GM19025 (cell line): ENCODE measurements around the gene EFCAB6.

Experiments used
- ATAC-seq: cut with Tn5 transposase; IDR thresholded peaks from one replicate; pipeline ENCODE4 v1.9.1; 2021; ENCODE audit warnings: mild to moderate bottlenecking, low read depth, moderate library complexity; ENCODE audit not compliant: unreplicated experiment

EFCAB6 gene

DNA sequence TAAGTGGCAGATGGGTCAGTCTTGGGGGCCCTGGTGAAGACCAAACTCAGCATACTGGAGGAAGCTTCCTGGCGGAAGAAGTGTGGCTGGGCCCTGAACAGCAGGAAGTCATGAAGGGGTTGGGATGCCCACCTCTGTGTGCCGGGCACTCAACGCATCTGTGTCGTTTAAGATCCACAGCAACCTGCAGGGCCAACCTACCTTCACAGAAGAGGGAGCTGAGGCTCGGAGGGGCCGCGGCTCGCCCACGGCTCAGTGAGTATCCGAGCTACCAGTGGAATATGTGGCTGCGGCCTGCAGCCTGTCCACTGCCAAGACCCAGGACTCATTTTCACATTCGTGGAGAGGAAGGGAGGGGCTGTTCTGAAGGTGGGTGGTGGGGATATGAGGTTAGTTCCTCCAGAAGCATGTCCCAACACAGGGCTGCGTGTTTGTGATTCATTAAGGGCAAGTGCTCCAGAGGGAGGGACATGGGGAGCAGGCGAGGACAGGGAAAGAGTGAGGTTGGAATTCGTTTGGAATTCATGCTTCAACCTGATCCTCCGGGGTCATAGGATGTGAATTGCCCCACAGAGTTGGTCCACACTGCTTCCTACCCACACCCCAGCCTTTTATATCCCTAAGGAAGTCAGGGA, 300.7 kb downstream of the EFCAB6 start:
- no peak for ATAC-seq

DNA sequence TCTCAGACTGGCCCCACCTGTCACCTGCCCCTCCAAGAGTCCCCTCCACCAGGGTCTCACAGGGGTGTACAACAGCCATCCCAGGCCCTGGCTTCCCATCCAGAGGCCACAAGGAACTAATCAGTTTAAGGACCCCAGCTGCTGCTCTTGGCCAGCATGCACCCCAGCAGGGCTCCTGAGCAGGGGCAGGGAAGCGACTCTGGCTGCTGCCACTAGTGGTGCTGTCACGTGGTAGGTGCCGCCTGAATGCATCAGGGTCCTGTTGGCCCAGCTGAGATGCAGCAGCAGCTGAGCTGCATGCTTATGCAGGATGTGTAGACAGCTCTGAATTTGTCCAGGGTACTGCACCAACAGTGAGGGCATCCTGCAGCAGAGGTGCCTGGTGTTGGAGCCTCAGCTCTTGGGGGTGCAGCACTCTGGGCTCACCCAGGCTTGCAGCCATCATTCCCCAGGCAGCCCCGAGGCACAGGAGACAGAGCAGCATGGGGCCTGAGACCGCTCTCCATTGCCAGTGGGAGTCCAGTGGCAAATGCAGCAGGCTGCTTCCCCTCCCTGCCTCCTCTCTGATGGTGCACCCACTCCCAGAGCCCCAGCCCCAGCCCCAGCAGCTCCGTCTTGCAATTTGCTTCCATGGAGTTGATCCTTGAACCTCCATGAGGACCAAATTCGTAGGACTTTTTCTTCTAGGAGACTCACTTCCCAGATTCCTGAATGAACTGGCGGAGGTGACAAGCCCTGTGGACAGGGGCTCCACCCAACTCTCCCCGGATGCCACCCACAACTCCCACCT, 301.6 kb downstream of the EFCAB6 start:
- no peak for ATAC-seq

DNA sequence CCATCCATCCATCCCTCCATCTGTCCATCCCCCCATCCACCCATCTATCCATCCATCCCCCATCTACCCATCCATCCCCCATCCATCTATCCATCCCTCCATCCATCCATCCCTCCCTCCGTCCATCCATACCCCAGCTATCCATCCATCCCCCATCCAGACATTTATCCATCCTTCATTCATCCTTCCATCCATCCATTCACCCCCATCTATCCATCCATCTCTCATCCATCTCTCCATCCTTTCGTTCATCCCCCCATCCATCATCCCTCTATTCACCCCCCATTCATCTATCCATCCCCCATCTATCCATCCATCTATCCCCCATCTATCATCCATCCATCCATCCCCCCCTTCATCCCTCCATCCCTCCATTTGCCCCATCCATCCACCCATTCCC, 302.8 kb downstream of the EFCAB6 start:
- no peak for ATAC-seq

DNA sequence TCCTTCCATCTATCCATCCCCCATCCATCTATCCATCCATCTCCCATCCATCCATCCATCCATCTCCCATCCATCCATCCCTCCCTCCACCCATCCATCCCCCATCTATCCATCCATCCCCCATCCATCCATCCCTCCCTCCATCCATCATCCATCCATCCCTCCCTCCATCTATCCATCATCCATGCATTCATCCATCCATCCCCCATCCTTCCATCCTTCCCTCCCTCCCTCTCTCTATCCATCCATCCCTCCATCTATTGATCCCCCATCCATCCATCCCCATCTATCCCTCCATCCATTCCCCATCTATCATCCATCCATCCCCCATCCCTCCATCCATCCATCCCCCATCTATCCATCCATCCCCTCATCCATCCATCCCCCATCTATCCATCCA, 303.6 kb downstream of the EFCAB6 start:
- no peak for ATAC-seq

DNA sequence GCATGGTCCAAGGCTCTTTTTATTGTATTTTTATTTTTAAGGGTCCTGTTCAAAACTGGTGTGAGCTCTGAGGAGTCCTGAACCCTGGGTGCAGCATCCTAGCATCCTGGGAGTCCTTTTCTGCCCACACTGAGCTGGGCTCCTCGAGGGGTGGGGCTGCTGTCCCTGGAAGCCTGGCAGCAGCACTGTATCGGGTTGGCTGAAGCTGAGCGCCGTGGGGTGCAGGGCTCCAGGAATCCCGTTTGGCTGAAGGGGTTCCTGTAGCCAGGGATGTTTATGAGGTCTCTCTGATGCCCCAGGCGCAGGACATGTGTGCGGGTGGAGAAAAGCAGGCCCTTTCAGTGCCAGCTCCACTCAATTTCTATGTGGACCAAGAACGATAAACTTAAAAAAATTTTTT, 304.9 kb downstream of the EFCAB6 start:
- ATAC-seq, result no peak

DNA sequence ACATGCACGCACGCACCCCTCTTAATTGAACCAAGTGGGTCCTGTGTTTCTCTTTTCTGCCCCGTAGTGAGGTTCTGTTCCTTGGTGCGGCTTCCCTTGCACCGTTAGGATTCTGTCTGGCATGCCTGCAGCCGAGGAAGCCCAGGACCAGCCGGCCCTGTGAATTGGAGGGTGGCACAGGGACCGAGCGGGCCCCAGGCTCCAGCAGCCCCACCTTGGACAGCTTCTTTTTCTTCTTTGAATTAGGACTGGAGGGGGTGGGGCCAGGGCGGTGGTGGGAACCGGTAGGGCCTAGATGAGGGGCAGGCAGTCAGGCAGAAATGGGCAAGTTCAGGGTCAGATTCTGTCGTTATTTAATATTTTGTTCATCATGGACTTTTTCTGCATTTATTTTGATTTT, 305.6 kb downstream of the EFCAB6 start:
- no peak for ATAC-seq

DNA sequence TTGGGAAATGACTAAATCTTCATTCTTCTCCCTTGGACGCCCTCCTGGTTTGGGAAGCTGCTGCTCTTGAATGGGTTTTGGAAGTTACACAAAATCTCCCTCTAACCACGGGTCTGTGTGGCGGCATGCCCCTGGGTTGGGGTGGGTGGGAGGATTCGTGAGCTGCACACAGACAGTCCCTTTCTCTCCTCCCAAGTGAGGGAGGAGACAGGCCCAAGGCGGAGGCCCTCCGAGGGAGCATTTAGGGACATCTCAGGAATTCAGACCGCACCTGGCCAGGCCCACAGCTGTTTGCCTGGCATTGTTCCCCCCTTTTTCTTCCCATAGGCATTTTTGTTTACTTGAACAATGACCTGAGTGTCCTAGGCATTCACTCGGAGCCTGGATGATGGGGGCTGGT, 306.2 kb downstream of the EFCAB6 start:
- ATAC-seq, result no peak

DNA sequence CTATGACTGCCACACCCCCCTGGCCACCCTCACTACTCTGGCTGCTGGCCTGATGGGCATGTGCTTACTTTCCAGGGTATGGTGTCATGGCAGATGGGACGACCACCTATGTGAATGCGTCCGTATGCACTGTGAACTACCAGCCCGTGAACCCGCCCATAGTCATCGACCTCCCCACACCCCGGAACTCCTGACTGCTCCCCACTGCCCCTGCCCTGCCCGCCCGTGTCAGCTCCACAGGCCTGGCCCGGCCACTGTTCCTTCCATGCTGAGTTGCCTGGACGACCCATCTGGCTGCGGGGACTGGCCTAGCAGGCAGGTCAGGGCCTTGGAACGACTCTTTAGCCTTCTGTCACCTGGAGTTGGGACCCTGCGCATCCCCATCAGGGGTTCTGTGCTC, 306.7 kb downstream of the EFCAB6 start:
- no peak for ATAC-seq

DNA sequence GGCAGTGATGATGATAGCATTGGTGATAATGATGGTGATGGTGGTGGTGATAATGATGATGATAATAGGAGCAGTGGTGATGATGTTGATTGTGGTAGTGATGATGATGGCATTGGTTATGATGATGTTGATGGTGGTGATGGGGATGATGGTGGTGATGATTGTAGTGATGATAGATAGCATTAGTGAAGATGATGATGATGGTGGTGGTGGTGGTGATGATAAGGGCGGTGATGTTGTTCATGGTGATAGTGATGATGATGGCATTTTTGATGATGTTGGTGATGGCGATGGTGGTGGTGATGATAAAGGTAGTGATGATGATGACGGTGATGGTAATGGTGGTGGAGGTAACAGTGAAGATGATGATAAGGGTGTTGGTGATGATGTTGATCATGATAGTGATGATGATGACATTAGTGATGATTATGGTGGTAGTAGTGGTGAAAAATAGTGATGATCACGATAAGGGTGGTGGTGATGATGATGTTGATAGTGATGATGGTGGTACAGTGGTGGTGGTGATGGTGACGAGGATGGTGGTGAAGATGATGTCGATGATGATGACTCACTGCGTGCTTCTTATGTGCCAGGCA, 307.3 kb downstream of the EFCAB6 start:
- no peak for ATAC-seq

DNA sequence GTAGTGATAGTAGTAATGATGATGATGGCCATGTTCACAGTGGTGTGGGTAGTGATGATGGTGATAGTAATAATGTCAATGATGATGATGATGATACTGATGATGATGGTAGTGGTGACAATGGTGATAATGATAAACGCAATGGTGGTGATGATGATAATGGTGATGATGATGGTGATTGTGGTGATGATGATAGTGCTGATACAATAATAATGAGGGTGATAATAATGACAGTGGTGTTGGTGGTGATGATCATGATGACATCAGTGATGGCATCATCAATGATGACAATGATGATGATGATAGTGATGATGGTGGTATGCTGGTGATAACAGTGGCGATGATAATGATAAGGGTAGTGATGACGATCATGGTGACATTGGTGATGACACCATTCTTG, 308.0 kb downstream of the EFCAB6 start:
- ATAC-seq, result no peak

DNA sequence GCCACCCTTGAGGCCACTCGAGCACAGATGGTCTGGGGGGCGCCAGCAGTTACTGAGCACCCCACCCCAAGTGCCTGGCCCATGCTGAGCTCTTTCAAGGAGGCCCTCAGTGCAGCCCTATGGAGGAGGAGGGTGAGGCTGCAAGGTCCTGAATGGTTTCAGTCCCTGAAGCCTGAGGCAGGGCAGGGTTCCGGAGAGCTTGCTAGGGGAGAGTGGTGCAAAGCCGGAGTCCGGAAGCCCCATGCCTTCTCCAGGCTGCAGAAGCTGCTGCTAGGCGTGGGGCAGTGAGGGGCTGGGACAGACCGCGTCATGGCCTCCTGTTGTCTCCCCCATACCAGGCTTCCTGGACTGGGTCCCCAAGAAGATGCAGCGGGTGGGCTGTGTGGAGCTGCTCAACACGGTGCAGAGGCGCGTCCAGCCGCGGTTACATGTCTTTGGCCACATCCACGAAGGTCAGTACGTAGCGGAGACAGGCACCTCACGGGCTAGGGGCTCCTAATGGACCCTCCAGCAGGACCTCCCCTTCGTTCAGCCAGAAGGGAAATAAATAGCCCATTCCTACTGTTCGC, 309.7 kb downstream of the EFCAB6 start:
- no peak for ATAC-seq

DNA sequence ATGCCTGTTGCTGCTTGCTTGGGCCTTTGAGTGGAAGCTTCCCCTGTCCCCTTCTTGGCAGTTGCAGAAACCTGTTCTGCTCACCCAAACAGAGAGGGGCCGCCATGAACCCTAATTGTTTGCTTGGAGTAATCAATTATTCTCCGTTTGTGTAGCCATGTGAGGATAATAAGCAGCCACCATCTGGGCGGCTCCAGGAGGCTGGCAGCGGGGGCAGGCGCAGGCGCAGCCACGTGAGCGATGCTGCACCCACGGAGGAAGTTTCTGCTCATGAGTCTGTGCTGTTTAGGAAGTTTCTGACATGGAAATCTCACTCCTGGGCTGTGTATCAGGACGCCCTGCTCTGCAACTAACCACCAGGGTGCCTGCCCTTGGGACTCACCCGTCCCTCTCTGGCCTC, 310.2 kb downstream of the EFCAB6 start:
- ATAC-seq, result no peak

DNA sequence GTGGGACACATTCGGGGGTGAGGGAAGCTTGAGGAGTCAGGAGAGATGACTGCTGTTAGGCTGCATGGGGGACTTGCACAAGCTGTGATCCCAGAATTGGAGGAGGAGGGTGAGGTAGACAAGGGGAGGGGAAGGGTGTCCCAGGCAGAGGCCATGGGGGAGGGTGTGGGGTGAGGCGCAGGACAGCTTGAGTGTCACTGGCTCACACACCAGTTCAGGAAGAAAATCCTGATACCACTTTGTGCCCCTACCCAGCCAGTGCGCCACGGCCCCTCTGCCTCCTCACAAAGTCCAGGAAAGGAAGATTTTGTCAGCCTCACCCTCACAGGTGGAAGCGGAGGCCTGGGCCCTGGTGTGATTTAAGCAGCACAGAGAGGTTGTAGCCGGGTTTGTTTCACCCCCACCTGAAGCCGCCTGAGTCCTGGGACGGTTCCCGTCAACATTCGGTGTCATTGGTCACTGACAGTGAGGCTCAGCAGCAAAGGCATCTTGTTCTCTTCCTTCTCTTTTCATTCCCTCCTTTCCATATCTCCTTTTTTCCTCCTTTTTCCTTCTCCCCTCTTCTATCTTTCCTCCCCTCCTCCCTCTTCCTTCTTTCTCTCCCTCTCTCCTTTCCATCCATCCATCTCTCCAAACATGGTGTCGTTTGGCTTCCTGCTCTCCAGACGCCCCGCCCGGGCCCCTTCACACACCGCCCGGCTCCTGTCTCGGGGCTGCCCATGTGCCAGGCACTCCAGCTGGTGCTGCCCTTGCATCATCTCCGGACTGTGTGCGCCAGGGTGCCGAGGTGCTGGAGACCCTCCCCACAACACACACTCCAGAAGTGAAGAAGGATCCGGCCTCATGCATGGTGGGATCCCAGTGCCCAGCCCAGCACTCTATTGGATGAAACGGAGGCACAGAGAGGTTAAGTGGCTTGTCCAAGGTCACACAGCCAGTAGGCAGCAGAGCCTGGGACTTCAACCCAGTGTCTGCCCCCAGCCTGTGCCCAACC, 311.0 kb downstream of the EFCAB6 start:
- ATAC-seq, result no peak

DNA sequence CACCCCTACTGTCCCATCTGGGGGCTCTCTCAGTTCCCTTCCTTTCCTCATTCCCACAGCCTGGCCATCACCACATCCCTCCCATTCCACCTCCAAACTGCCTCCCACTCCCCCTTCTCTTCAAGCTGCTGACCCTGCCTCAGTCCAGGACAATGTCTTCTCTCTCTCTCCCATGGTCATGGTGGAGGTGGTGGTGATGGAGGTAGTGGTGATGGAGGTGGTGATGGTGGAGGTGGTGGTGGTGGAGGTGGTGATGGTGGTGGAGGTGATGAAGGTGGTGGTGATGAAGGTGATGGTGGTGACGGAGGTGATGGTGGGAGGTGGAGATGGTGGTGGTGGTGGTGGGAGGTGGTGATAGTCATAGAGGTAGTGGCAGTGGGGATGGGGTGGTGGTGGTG, 313.2 kb downstream of the EFCAB6 start:
- no peak for ATAC-seq

DNA sequence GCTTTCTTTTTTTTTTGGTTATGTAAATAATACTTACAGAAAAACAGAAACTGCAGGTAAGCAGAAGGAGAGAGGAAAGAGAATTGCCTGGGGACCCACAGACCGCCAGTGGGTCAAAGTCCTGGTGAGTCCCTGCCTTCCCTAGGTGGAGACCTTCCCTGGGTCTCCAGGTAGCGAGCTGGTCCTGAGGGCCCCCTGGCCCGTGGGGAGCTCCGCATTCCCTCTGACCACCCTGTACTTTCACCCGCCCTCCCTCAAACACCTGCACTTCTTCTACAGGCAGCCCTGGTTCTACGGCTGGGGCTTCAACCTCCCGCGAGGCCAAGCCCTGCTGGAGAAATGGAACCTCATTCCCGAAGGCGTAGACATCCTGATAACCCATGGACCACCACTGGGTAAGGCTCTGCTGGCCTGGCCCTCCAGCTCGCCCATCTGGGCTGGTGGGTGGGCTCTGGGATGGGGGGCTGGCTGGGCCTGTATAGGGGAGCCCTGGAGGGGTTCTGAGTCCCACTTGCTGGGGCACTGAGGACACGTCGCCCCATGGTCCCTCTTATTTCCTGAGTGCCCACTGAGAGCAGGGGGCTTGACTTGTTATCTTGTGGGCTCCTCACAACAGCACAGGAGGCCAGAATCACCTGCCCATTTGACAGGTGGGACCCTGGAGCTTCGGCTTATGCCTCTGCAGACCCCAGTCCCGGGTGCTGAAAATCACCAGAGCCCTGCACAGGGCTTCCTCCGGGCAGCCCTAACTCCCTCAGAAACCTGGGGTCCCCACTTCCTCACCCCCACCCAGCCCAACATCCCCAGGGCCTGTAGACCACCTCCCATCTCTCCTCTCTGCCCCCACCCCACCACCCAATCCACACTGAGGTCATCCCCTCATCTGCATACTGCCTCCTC, 313.9 kb downstream of the EFCAB6 start:
- no peak for ATAC-seq

DNA sequence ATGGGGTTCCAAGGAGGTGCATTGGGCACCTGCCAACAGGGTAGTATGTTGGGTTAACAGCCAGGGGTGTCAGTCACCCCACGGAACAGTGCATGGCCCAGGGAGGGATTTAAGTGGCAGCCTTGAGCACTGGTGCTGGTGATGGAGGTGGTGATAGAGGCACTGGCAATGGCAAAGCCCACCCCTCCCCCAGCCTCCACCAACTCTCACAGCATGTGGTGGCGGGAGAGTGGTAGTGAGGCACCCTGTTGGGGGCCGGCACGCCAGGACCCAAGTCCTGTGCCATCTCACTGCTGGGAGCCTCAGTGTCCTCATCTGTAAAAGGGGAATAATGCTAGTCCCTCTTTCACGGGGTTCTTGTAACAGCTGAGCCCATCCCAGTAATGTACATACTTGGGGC, 318.8 kb downstream of the EFCAB6 start:
- no peak for ATAC-seq

DNA sequence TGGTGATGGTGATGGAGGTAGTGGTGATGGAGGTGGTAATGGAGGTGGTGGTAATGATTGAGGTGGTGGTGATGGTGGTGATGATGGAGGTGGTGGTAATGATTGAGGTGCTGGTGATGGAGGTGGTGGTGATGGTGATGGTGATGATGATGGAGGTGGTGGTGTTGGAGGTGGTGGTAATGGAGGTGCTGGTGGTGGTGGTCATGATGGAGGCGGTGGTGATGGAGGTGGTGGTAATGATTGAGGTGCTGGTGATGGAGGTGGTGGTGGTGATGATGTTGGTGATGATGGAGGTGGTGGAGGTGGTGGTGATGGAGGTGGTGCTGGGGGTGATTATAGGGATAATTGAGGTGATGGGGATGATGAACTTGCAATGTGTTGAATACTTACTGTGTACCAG, 320.4 kb downstream of the EFCAB6 start:
- ATAC-seq, result no peak

DNA sequence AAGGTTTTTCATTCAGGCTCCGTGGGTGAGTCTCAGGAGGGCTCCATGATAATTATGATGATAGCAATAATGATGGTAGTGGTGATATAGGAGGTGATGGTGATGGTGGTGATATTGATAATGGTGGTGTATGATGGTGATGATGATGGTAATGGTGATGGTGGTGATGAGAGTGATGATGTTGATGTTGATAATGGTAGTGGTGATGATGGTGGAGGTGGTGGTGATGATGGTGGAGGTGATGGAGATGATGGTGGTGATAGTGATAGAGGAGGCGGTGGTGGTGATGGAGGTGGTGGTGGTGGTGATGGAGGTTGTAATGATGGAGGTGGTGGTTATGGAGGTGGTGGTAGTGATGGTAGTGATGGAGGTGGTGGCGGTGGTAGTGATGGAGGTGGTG, 320.9 kb downstream of the EFCAB6 start:
- ATAC-seq, result no peak

DNA sequence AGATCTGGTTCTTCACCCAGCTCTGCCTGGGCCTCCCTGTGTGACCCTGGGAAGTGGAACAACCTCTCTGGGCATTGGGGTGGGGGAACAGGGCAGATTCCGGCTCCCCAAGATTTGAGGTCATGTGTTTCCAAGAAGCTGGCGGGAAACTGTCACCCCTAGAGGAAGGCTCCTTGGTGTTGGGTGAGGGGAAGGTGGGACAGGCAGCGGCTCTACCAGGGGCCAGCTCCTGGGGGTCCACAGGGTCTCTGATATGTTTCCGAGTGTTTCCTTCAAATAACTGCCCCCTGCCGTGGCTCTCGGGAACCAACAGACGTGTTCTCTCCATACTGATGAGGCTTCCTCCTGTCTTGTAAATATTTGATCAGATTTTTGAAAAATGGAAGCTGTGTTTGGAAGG, 321.8 kb downstream of the EFCAB6 start:
- ATAC-seq, result no peak
